Small intestine (tissue), 7 donors: ENCODE results near the gene KNOP1. TPM values are rescaled to one million over a fixed set of nuclear protein-coding genes. Genes with fewer than 3 reads are reported as not detected.

ENCODE experiments used
- DNase-seq, 2 donors: peaks; one replicate each; pipeline versions ENCODE4 v3.0.0 to v3.0.0-alpha.2; 2013
- FAIRE-seq: peaks from 2 replicates; lab custom pipeline; 2012; peaks lifted over from hg19 to GRCh38; lab: Jason Lieb, UNC
- H3K27ac ChIP-seq, 3 donors: one replicate each; pipeline ENCODE4 v1.5.1; 2013; ENCODE audit warnings: low read length in 2 of 3, mild to moderate bottlenecking in 2 of 3, control low read depth in 1 of 3, inconsistent platforms in 1 of 3, low read depth in 1 of 3, moderate library complexity in 1 of 3
- H3K27me3 ChIP-seq, 3 donors: one replicate each; pipeline ENCODE4 v1.6.1; 2013; ENCODE audit warnings: low read length in 3 of 3, inconsistent platforms in 1 of 3; ENCODE audit not compliant: control insufficient read depth in 3 of 3, insufficient read depth in 3 of 3
- H3K36me3 ChIP-seq, 3 donors: one replicate each; pipeline ENCODE4 v1.6.1; 2013; ENCODE audit warnings: low read length in 3 of 3, inconsistent platforms in 1 of 3, low read depth in 1 of 3, mild to moderate bottlenecking in 1 of 3, moderate library complexity in 1 of 3; ENCODE audit not compliant: control insufficient read depth in 3 of 3, insufficient read depth in 2 of 3
- H3K4me1 ChIP-seq, 3 donors: one replicate each; pipeline ENCODE4 v1.6.1; 2013; ENCODE audit warnings: low read length in 2 of 3, inconsistent platforms in 1 of 3, low read depth in 1 of 3, mild to moderate bottlenecking in 1 of 3, moderate library complexity in 1 of 3; ENCODE audit not compliant: control insufficient read depth in 3 of 3, insufficient read depth in 2 of 3
- H3K4me3 ChIP-seq, 3 donors: one replicate each; pipeline ENCODE4 v1.5.1; 2013; ENCODE audit warnings: low read length in 3 of 3, control low read depth in 1 of 3, inconsistent platforms in 1 of 3, low read depth in 1 of 3, mild to moderate bottlenecking in 1 of 3, moderate library complexity in 1 of 3
- H3K9me3 ChIP-seq, 2 donors: one replicate each; pipeline ENCODE4 v1.6.1; 2013; ENCODE audit warnings: low read depth in 1 of 2, low read length in 1 of 2; ENCODE audit not compliant: control insufficient read depth in 2 of 2, insufficient read depth in 1 of 2
- WGBS, 3 donors: extraction: QIAGEN DNeasy Blood & Tissue Kit; methylation state at CpG; one replicate each; pipeline ENCODE4 v1.1.7; 2013; 5-methylcytosine and 5-hydroxymethylcytosine counted together
- polyA plus RNA-seq, 4 donors: library from polyadenylated mRNA; stranded (reverse) in 3 of 4; unstranded in 1 of 4; fragments of 200-250 nt in 3 of 4; fragments of 120-200 nt in 1 of 4; gene quantifications; one replicate each; pipeline versions ENCODE4 v1.2.1 to v1.2.3, GENCODE V29; 2013
- donor health status: healthy with polysubstance abuse.
- donor health status: control.
- donor health status: control.
- donor health status: Bipolar disorder and iron deficiency.
- donor health status: healthy.

KNOP1 gene
- polyA plus RNA-seq, 4 donors: 9.6 to 29.6 (median 14.1) TPM

GRCh38 chr16:19757762-19758595 lies 40.0 kb upstream of the KNOP1 start:
- Histone ChIP-seq H3K27me3 (no peaks in the 10 kb centered on the region), H3K27ac (peak overlapping the region in 1 of 3 donors; percentile 25), H3K4me3 (no peak overlapping the region), H3K36me3 (no peaks in the 10 kb centered on the region), H3K9me3 (no peaks in the 10 kb centered on the region), H3K4me1 (peaks cover 0 to 29% (median 0%) of the 10 kb centered on the region in 3 donors)
- WGBS, 3 donors: 32 to 42% (median 38%) methylated on average over 8 of the region's 8 CpGs
- DNase-seq (no peak), FAIRE-seq (no peak)

GRCh38 chr16:19757026-19757425 lies 39.0 kb upstream of the KNOP1 start:
- H3K9me3 ChIP-seq: no peaks in the 10 kb centered on the region
- H3K27me3 ChIP-seq: no peaks in the 10 kb centered on the region
- no peak overlapping the region for H3K4me3 ChIP-seq
- FAIRE-seq (no peak), DNase-seq (no peak)
- peaks cover 0 to 31% (median 0%) of the 10 kb centered on the region in 3 donors for H3K4me1 ChIP-seq
- 90 to 95% (median 94%) methylated on average over 5 of the region's 5 CpGs for WGBS, 3 donors
- no peak overlapping the region for H3K27ac ChIP-seq
- no peaks in the 10 kb centered on the region for H3K36me3 ChIP-seq

GRCh38 chr16:19755268-19755667 lies 37.2 kb upstream of the KNOP1 start:
- Histone ChIP-seq H3K4me1 (peaks cover 0 to 31% (median 0%) of the 10 kb centered on the region in 3 donors), H3K27ac (peak overlapping the region in 2 of 3 donors; percentile 33 to 55), H3K9me3 (no peaks in the 10 kb centered on the region), H3K36me3 (no peaks in the 10 kb centered on the region), H3K27me3 (no peaks in the 10 kb centered on the region), H3K4me3 (no peak overlapping the region)
- 91 to 97% (median 97%) methylated on average over 3 of the region's 3 CpGs for WGBS, 3 donors
- no peak for DNase-seq
- no peak for FAIRE-seq

- no peaks in the 10 kb centered on the region for H3K36me3 ChIP-seq
- FAIRE-seq: no peak
- WGBS, 3 donors: 46 to 67% (median 59%) methylated on average over 1 of the region's 1 CpG
Measured at GRCh38 chr16:19754644-19755036, 36.6 kb upstream of the KNOP1 start.

GRCh38 chr16:19753815-19754643 lies 36.0 kb upstream of the KNOP1 start:
- Histone ChIP-seq H3K27me3 (no peaks in the 10 kb centered on the region), H3K9me3 (no peaks in the 10 kb centered on the region), H3K4me3 (no peak overlapping the region), H3K27ac (peak overlapping the region in 2 of 3 donors; percentile 53 to 54), H3K4me1 (peaks cover 0 to 31% (median 0%) of the 10 kb centered on the region in 3 donors), H3K36me3 (no peaks in the 10 kb centered on the region)
- 26 to 54% (median 39%) methylated on average over 12 of the region's 12 CpGs for WGBS, 3 donors
- no peak for FAIRE-seq
- DNase-seq: peak; percentile 27 to 57

More at GRCh38 chr16:19754644-19755036, 36.6 kb upstream of the KNOP1 start:
- H3K27ac ChIP-seq: peak overlapping the region in 1 of 3 donors; percentile 33
- no peaks in the 10 kb centered on the region for H3K27me3 ChIP-seq
- H3K9me3 ChIP-seq: no peaks in the 10 kb centered on the region
- no peak overlapping the region for H3K4me3 ChIP-seq
- no peak for DNase-seq
- H3K4me1 ChIP-seq: peaks cover 0 to 31% (median 0%) of the 10 kb centered on the region in 3 donors

- DNase-seq (no peak), FAIRE-seq (no peak)
- H3K9me3 ChIP-seq: no peaks in the 10 kb centered on the region
- WGBS, 3 donors: 79 to 90% (median 85%) methylated on average over 6 of the region's 6 CpGs
- H3K27me3 ChIP-seq: no peaks in the 10 kb centered on the region
- peaks cover 0 to 23% (median 0%) of the 10 kb centered on the region in 3 donors for H3K4me1 ChIP-seq
- H3K27ac ChIP-seq: no peak overlapping the region
- H3K36me3 ChIP-seq: no peaks in the 10 kb centered on the region
- no peak overlapping the region for H3K4me3 ChIP-seq
Measured at GRCh38 chr16:19751478-19752385, 33.7 kb upstream of the KNOP1 start.

- Histone ChIP-seq H3K9me3 (no peaks in the 10 kb centered on the region), H3K27ac (no peak overlapping the region), H3K27me3 (no peaks in the 10 kb centered on the region), H3K4me3 (no peak overlapping the region), H3K4me1 (peaks cover 0 to 25% (median 0%) of the 10 kb centered on the region in 3 donors), H3K36me3 (no peaks in the 10 kb centered on the region)
- DNase-seq: no peak
- FAIRE-seq: no peak
- WGBS, 3 donors: 84 to 90% (median 88%) methylated on average over 4 of the region's 4 CpGs
Measured at GRCh38 chr16:19749571-19750080, 31.6 kb upstream of the KNOP1 start.
